ENCODE results near the gene MELK. TPM values are rescaled to one million over a fixed set of nuclear protein-coding genes. Genes with fewer than 3 reads are reported as not detected.

Gene MELK
- total and polyA plus RNA-seq, 2 of the 4 experiments (the other 2 are of a cell fraction), result 20.8 to 27.4 TPM

DNA sequence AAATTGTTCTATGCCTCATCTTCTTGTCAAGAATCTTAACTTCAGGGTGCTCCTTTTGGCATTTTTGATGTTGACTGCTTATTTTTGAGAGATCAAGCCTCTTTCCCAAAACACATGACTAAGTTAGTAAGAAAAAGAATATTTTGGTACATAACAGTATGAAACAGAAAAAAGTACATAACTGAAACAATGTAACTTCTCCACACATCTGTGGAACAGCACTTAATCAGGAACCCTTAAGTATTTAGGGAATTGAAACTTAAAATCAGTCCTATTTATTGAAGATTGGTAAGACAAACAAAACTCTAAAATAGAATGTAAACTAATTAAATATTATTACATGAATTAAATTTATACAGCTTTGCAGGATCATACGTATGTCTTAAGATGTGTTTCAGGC is 103.4 kb downstream of the MELK start:
- POLR2A ChIA-PET (ENCODE audit: unreplicated experiment), result no interaction called here
- no peak overlapping the region for H3K4ac ChIP-seq (ENCODE audit: low read depth, low read length)
- no peak overlapping the region for H4K91ac ChIP-seq (ENCODE audit: insufficient read depth, low read depth, low read length)
- in situ Hi-C loops (cut with MboI; ENCODE audit: low sequenced_read_pairs) (no loop called here), intact Hi-C loops (cut with micrococcal nuclease) (no loop called here), dilution Hi-C loops (cut with HindIII; ENCODE audit: low sequenced_read_pairs, unreplicated experiment) (no loop called here)
- no peak overlapping the region for H3K14ac ChIP-seq (replicated peaks; ENCODE audit: low read depth, low read length)
- H2AK9ac ChIP-seq (replicated peaks; ENCODE audit: low read depth, low read length, poor library complexity), result no peak overlapping the region
- no peak overlapping the region for H3K56ac ChIP-seq (ENCODE audit: extremely low read depth, insufficient read depth, low read length)
- no peaks in the 10 kb centered on the region for H4K20me1 ChIP-seq (ENCODE audit: insufficient read depth, low read length)
- CTCF ChIA-PET, result no interaction called here
- no peaks in the 10 kb centered on the region for H3K9me3 ChIP-seq (ENCODE audit: control insufficient read depth, insufficient read depth, low read length)
- H2AK5ac ChIP-seq (ENCODE audit: low read depth, low read length), result no peak overlapping the region
- no peak overlapping the region for H3K4me2 ChIP-seq (ENCODE audit: low read depth, low read length)
- BruUV-seq (replicated peaks), result no TSS peak
- H2AFZ ChIP-seq (replicated peaks; ENCODE audit: low read length, poor library complexity), result no peak overlapping the region
- H2BK5ac ChIP-seq (ENCODE audit: low read depth, low read length, poor library complexity, severe bottlenecking), result no peak overlapping the region
- no peak overlapping the region for H3K27ac ChIP-seq (ENCODE audit: insufficient read depth, low read length)
- no peak overlapping the region for H2BK120ac ChIP-seq (ENCODE audit: low read depth, low read length)
- no peaks in the 10 kb centered on the region for H3K4me1 ChIP-seq (ENCODE audit: control insufficient read depth, insufficient read depth, low read length)
- no peak overlapping the region for H4K5ac ChIP-seq (ENCODE audit: low read depth, low read length)
- no peak overlapping the region for H2BK20ac ChIP-seq (ENCODE audit: low read depth, low read length)
- H2BK15ac ChIP-seq (ENCODE audit: low read depth, low read length), result no peak overlapping the region
- no peak overlapping the region for H3K4me3 ChIP-seq (ENCODE audit: insufficient read depth, low read depth, low read length)
- TF ChIP-seq USF2 (IDR thresholded peaks at IDR 0.05; ENCODE audit: low read depth, low read length), result no peak
- no peak for TF ChIP-seq CTCF (conservative IDR thresholded peaks at IDR 0.05; ENCODE audit: low read depth, low read length)
- no peak for TF ChIP-seq NFE2L2 (IDR thresholded peaks at IDR 0.05; ENCODE audit: low read depth, low read length)
- no peak for TF ChIP-seq MXI1 (IDR thresholded peaks at IDR 0.05; ENCODE audit: borderline replicate concordance, low read depth, low read length)
- no peak for TF ChIP-seq BHLHE40 (IDR thresholded peaks at IDR 0.05; ENCODE audit: low read depth, low read length)
- no peak for TF ChIP-seq MAZ (IDR thresholded peaks at IDR 0.05; ENCODE audit: borderline replicate concordance, low read depth, low read length)
- no peak for TF ChIP-seq CEBPB (IDR thresholded peaks at IDR 0.05; ENCODE audit: low read depth, low read length)
- TF ChIP-seq, protein P1, sequence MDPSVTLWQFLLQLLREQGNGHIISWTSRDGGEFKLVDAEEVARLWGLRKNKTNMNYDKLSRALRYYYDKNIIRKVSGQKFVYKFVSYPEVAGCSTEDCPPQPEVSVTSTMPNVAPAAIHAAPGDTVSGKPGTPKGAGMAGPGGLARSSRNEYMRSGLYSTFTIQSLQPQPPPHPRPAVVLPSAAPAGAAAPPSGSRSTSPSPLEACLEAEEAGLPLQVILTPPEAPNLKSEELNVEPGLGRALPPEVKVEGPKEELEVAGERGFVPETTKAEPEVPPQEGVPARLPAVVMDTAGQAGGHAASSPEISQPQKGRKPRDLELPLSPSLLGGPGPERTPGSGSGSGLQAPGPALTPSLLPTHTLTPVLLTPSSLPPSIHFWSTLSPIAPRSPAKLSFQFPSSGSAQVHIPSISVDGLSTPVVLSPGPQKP (IDR thresholded peaks at IDR 0.05; ENCODE audit: borderline replicate concordance, low read depth, low read length), result no peak
- TF ChIP-seq POLR2A (IDR thresholded peaks at IDR 0.05; ENCODE audit: low read depth, low read length), result no peak
- TF ChIP-seq RCOR1 (IDR thresholded peaks at IDR 0.05; ENCODE audit: insufficient replicate concordance, low read length), result no peak
- no peak for TF ChIP-seq MAFK (IDR thresholded peaks at IDR 0.05; ENCODE audit: low read depth, low read length)
- TF ChIP-seq CHD1 (IDR thresholded peaks at IDR 0.05; ENCODE audit: low read depth, low read length), result no peak
- TF ChIP-seq FOS (IDR thresholded peaks at IDR 0.05; ENCODE audit: low read depth, low read length), result no peak
- DNase-seq (no peak), ATAC-seq (ENCODE audit: low read depth) (no peak)
- peaks cover 3% of the 10 kb centered on the region; the same call in 1 of the 2 replicates for H3K9me1 ChIP-seq (ENCODE audit: insufficient read depth, low read length)
- no peak overlapping the region for H3K18ac ChIP-seq (ENCODE audit: low read depth, low read length)
- no CpG with 5 or more reads among the region's 1 CpG for WGBS, 2 experiments (ENCODE audit: extremely low coverage in 2 of 2, insufficient read length in 1 of 2)
- no peaks in the 10 kb centered on the region for H3K27me3 ChIP-seq (ENCODE audit: control insufficient read depth, insufficient read depth, low read length)
- peaks cover 5 to 11% of the 10 kb centered on the region in 2 experiments; a peak in 2 of 4 replicates for H3K79me1 ChIP-seq (ENCODE audit: low read depth in 1 of 2, low read length in 2 of 2)
- no peak overlapping the region for H3K23ac ChIP-seq (ENCODE audit: low read depth, low read length)
- H4K8ac ChIP-seq (ENCODE audit: low read depth in 2 of 2, low read length in 2 of 2), result no peak overlapping the region
- no peak overlapping the region for H3K9ac ChIP-seq (ENCODE audit: low read depth, low read length)
- H3K36me3 ChIP-seq (ENCODE audit: control insufficient read depth, insufficient read depth, low read length), result peaks cover 4% of the 10 kb centered on the region; the same call in 1 of the 2 replicates
